ENCODE measurements around the gene SP3.

SP3 gene

GRCh38 chr2:173965372-173966025, at the start of gene SP3:
Gene SP3, minus strand, starts transcription at chr2:173965373. Its CDS starts 202 bp downstream, at chr2:173965171.
- in situ Hi-C loops (cut with HindIII; ENCODE audit: low pct_ligation_motif_present, low pct_unique_long_range_greater_than_20kb, low sequenced_read_pairs), result no loop called here
- peak; percentile 98 for DNase-seq

DNA sequence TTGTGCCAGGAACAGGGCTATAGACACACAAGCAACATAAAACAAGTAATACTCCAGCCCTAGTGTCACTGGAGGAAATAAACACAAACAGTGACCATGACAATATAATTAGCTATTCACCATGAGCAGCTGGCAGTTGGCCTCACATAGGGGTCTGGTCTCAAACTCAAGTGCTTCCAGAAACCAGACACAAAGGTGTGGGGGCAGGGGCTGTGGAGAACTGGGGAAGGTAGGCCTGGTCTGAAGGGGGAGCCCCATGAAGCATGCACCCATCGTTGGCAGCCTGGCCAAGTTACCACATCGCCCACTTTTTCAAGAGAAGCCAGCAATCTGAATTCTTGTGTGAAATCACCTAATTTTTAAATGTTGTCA, 49.5 kb upstream of the SP3 start:
- no peak for DNase-seq
- in situ Hi-C loops (cut with HindIII; ENCODE audit: low pct_ligation_motif_present, low pct_unique_long_range_greater_than_20kb, low sequenced_read_pairs), result no loop called here

GRCh38 chr2:174014011-174014698, 49.0 kb upstream of the SP3 start:
- in situ Hi-C loops (cut with HindIII; ENCODE audit: low pct_ligation_motif_present, low pct_unique_long_range_greater_than_20kb, low sequenced_read_pairs), result no loop called here
- DNase-seq, result no peak

- in situ Hi-C loops (cut with HindIII; ENCODE audit: low pct_ligation_motif_present, low pct_unique_long_range_greater_than_20kb, low sequenced_read_pairs), result no loop called here
- DNase-seq, result peak; percentile 55
Observed at GRCh38 chr2:174013315-174013751, 48.2 kb upstream of the SP3 start.

DNA sequence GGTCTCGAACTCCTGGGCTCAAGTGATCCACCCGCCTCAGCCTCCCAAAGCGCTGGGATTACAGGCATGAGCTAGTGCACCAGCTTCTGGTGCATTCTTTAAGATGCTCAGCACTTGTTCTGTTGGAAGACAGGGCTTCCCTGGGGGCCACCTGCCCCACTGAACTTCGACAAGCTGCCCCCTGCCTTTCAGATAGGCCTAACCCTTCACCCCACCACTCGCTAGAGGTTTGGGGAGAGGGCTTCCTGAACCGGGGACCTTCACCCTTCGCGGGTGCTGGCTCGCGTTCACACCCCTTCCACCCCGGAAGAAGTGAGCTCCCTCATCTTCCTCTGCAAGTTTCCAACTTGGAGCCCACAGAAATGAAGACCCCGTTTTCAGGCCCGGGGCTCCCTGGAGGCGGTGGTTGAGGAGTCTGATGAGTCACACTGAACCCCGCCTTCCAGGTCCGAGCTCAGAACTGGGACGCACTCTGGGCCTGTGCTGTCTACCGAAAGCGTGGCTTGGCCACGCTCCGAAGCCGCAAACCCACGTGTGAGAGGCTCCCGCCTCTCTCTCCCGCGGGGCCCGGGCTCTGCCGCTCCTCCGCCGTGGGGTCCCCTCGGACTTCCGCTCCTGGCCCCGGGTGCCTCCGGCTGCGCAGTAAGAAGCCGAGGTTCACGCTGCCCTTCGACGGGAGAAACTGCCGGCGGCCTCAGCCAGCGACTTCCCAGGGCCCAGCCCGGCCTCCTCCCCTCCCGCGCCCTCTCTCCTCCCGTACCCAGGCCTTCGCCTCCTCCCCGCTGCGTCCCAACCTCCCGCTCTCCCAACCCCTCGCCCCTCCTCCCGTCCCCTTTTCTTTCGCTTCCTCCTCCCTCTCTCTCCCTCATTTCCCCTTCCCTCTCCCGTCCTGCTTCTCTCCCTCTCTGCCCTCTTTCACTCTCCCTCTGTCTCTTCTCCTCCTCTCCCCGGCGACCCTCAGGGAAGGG, 47.5 kb upstream of the SP3 start:
- in situ Hi-C loops (cut with HindIII; ENCODE audit: low pct_ligation_motif_present, low pct_unique_long_range_greater_than_20kb, low sequenced_read_pairs), result no loop called here
- DNase-seq, result peak; percentile 86

DNA sequence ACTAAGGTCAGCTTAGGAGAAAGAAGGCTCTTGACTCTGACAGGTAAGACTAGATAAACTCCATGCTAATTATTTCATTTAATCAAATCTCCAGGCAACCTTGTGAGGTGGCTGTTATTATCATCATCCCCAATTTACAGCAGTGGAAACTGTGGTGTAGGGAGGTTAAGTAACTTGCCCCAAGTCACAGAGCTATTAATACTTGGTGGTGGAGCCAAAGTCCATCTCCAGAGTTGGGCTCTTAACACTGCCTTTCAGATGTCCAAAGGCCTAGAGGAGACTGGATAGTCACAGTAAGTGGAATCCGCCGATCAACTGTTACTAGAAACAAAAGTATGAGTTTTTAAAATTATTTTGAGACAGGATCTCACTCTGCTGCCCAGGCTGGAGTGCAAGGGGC, 46.6 kb upstream of the SP3 start:
- no peak for DNase-seq
- in situ Hi-C loops (cut with HindIII; ENCODE audit: low pct_ligation_motif_present, low pct_unique_long_range_greater_than_20kb, low sequenced_read_pairs), result no loop called here

GRCh38 chr2:174011173-174011572, 46.0 kb upstream of the SP3 start:
- DNase-seq, result no peak
- in situ Hi-C loops (cut with HindIII; ENCODE audit: low pct_ligation_motif_present, low pct_unique_long_range_greater_than_20kb, low sequenced_read_pairs), result no loop called here

GRCh38 chr2:174009488-174010223, 44.5 kb upstream of the SP3 start:
- in situ Hi-C loops (cut with HindIII; ENCODE audit: low pct_ligation_motif_present, low pct_unique_long_range_greater_than_20kb, low sequenced_read_pairs), result no loop called here
- DNase-seq, result no peak

DNA sequence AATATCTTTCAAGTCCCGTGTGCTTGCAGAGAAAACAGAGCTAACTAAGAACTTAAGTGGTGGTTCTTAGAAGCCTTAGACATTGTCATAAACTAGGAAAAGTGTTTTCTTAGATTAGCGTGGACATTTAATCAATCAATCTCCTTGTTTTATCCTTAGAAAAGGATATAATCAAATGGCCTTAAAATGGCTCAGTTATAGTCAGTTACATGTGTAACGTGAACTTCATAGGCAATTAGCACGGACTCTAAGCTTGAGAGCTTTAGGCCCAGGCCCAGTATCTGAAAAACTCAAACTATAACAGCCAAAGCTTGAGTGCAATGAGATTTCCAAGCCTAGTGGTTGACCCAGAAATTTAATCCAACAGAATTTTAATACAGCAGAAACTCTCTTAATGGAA, 43.5 kb upstream of the SP3 start:
- in situ Hi-C loops (cut with HindIII; ENCODE audit: low pct_ligation_motif_present, low pct_unique_long_range_greater_than_20kb, low sequenced_read_pairs), result no loop called here

GRCh38 chr2:174007010-174007409, 41.8 kb upstream of the SP3 start:
- in situ Hi-C loops (cut with HindIII; ENCODE audit: low pct_ligation_motif_present, low pct_unique_long_range_greater_than_20kb, low sequenced_read_pairs), result no loop called here
- no peak for DNase-seq

More for the DNA sequence above, 43.5 kb upstream of the SP3 start:
- DNase-seq, result no peak

DNA sequence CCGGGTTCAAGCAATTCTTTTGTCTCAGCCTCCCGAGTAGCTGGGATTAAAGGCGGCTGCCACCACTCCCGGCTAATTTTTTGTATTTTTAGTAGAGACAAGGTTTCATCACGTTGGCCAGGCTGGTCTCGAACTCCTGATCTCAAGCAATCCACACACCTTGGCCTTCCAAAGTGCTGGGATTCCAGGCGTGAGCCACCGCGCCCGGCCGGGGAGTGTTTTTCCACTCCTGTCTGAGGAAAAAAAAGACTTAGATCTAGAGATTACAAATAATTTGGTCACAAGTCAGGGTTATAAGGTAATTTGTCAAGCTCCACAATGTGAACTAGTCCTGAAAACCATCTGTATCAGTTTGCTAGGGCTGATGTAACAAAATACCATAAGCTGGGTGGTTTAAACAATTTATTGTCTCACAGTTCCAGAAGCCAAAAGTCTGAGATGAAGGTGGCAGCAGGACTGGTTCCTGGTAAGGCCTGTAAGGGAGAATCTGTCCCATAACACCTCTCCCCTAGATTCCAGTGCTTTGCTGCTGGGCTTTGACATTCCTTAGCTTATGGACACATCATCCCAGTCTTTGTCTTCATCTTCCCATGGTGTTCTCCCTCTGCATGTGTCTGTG, 40.7 kb upstream of the SP3 start:
- no peak for DNase-seq
- in situ Hi-C loops (cut with HindIII; ENCODE audit: low pct_ligation_motif_present, low pct_unique_long_range_greater_than_20kb, low sequenced_read_pairs), result no loop called here

DNA sequence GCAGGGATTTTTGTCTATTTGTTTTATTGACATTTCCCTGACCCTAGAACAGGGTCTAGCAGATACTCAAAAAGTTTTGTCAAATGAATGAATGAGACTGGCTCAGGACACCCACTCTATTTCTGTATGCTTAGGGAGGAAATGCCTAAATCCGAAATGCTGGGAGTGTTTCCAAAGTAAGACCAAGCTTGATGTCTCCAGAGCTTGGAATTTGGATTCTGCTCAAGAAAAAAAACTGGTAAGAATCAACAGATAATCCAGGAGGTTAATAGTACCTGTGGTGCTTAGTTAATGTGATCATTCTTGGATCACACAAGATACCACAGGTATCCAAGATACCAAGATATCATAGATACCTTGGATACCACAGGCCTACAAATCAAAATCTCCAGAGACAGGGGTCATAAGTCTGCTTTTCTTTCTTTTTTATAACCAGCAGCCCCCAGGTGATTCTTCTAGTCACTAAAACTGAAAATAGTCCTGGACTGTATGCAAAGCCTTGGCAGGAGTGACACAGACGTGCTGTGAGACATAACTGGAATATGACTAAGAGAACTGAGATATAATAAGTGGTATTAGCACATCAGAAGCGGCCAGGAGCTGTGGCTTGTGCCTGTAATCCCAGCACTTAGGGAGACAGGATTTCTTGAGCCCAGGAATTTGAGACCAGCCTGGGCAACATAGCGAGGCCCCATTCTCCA, 39.9 kb upstream of the SP3 start:
- in situ Hi-C loops (cut with HindIII; ENCODE audit: low pct_ligation_motif_present, low pct_unique_long_range_greater_than_20kb, low sequenced_read_pairs), result no loop called here
- no peak for DNase-seq

DNA sequence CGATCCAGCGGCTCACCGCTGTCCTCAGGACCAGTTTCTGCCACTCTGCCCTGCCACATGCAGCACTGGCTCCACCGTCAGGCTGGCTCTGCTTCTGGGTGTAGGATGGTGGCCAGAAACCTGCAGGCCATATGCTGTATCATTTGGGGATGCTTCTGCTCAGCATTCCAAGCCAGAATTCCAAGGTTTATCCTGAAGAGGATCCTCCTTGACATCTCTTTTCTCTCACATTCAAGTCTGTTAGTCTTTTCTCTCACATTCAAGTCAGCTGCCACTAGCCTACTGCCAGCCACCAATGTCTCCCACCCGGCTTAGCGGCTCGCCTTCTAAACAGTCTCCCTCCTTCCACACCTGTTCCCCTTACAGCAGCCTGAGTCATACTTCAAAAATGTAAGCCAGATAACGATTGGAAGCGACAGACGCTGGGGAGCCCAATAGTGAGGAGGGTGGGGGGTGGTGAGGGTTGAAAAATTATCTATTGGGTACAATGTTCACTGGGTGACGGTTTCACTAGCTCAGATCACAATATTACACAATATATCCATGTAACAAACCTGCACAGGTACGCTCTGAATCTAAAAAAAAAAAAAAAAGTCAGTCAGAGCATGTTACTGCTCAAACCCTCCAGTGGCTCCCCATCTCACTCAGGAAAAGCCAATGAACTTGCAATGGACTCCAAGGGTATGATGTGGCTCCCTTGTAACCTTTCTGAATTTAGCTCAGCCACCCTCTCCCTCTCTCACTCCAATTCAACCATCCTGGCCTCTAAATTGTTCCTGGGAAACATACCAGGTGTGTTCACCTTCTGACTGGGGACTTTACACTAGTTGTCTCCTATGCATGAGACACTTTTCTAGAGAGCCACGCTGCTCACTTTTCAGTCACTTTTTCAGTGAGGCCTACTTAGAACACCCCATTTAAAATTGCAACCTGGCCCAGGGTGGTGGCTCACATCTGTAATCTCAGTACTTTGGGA, 38.8 kb upstream of the SP3 start:
- in situ Hi-C loops (cut with HindIII; ENCODE audit: low pct_ligation_motif_present, low pct_unique_long_range_greater_than_20kb, low sequenced_read_pairs), result no loop called here

GRCh38 chr2:174002679-174003078, 37.5 kb upstream of the SP3 start:
- in situ Hi-C loops (cut with HindIII; ENCODE audit: low pct_ligation_motif_present, low pct_unique_long_range_greater_than_20kb, low sequenced_read_pairs), result no loop called here
- no peak for DNase-seq

More for the DNA sequence above, 38.8 kb upstream of the SP3 start:
- no peak for DNase-seq

DNA sequence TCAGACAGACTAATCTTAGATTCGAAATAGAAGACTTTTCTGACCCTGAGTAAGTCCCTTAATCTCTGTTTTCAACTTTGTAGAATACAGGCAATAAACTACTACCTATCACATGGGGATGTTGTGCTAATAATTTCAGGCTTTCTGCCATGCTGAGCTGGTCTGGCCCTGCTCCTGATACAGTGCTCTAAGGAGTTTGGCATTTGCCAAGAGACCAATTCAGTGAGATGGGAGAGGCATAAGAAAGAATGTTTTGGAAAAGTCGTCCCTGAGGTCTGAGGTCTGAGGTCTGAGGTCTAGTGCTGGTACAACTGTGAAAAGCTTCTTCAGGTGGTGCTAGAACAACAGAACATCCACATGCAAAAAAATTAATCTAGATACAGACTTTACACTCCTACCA, 35.9 kb upstream of the SP3 start:
- DNase-seq, result no peak
- in situ Hi-C loops (cut with HindIII; ENCODE audit: low pct_ligation_motif_present, low pct_unique_long_range_greater_than_20kb, low sequenced_read_pairs), result no loop called here

DNA sequence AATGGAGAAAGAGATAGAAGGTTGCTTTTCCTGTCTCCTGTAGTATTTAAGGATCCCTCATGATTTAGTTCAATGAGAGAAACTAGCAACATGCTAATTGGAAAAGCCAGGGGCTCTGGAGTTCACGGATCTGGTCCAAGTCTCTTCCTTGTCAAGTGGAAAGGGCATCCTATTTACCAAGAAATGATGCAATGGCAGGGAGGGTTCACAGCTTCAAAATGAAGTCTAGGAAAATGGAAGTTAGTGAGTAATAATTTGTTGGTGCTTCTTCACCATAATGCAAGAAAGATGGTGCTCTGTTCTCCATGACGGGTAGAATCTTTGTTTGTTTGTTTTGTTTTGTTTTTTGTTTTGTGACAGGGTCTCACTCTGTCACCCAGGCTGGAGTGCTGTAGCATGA, 34.6 kb upstream of the SP3 start:
- in situ Hi-C loops (cut with HindIII; ENCODE audit: low pct_ligation_motif_present, low pct_unique_long_range_greater_than_20kb, low sequenced_read_pairs), result no loop called here
- DNase-seq, result no peak

DNA sequence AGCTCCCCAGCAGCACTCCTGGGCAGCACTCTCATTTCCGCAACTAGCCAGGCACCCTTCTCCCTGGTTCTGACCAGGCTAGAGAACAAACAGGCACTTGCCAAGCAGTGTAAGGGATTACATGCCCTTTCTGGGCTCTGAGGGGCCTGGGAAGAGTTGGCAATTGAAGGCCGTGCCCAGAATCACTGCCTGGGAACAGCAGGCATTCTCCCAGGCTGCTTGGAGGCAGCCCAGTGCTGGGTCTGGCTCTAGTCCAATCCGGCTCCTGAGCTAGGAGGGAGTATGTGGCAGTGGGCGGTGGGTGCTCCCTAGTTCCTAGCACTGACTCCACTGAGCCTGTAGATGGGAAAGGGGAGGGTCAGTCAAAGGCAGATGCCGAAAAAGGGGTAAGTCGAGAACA, 34.1 kb upstream of the SP3 start:
- in situ Hi-C loops (cut with HindIII; ENCODE audit: low pct_ligation_motif_present, low pct_unique_long_range_greater_than_20kb, low sequenced_read_pairs), result no loop called here
- no peak for DNase-seq
